Measurements from ENCODE around the gene L3MBTL1.

The L3MBTL1 gene

DNA sequence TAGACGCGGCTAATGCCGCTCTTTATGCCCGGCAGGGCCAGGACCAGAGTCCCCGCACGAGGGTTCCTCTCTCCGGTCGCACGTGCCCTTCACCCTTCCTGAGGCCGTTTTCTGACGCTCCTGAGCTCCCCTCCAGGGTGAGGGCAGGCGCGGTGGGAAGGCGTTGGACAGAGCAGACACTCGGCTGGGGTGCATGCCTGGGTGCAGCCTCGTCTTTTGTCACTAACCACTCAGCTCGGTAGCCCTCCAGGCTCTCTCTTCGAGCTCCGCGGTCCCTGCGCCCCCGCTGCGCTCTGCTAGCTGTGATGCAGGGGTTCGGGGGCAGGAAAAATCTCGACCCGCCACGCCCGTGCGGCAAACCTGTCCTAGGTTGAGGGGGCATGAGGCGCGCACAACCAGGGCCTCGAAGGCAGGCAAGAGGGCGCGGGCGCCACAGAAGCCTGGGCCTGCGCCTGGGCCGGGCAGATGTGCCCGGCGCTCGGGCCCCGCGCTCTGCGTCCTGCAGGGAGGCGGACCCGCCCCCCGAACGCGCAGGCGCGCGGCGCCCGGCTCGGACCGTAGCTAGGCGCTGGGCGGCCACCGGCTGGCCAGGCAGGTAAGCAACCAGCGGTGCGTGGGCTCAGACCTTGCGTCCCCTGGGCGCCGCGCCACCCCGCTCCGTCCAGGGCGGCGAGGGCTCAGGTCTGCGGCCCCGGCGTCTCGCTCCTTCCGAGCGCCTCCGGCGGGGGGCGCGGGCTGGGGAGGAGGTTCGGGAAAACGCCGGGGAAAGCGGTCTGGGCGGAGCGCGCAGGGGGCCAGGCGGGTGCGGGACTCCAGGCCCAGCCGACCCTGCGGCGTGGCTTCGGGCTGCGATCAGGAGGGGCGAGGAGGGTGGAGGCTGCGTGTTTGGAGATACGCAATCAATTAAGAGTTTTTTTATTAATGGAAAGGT is at the start of gene L3MBTL1:
TSS of gene L3MBTL1 (plus strand) at position 548 of the 931 bp plus-strand sequence. CDS start 5,807 bp downstream, outside the sequence.
- Mint-ChIP-seq H3K27me3 (ENCODE audit: low read depth) (peaks cover 53% of the 10 kb centered on the region), H3K9me3 (no peaks in the 10 kb centered on the region), H3K4me3 (peak within 1 kb of the TSS; percentile 62), H3K36me3 (ENCODE audit: low read depth) (no peaks in the 10 kb centered on the region), H3K27ac (no peak within 1 kb of the TSS), H3K4me1 (ENCODE audit: low read depth) (no peaks in the 10 kb centered on the region)
- peak; percentile 29 for DNase-seq (ENCODE audit: low spot score)

DNA sequence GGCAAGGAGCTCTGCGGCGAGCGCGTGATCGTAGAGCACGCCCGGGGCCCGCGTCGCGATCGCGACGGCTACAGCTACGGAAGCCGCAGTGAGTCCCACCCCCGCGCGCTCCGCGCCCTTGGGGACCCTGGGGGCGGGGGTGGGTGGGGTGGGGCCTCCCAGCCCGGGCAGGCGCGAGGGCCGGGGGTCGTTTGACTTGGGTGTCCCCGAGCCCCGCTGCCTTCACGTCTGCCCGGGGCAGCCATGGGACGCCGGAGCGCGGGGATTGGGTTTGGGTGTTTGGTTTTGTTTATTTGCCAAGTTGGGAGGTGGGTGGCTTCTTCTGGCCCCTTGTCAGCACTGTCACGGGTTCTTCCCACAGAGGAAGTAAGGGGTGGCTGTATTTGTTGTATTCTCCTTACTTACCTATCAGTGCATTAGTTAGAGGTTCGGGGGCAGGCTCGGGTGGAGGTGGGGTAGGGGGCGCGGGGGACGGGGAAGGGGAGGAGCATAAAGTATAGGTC is 49.0 kb upstream of the L3MBTL1 start:
- peak overlapping the region; percentile 87 for H3K27ac Mint-ChIP-seq
- no peaks in the 10 kb centered on the region for H3K9me3 Mint-ChIP-seq
- peaks cover 14% of the 10 kb centered on the region for H3K27me3 Mint-ChIP-seq (ENCODE audit: low read depth)
- no peak for DNase-seq (ENCODE audit: low spot score)
- peaks cover 48% of the 10 kb centered on the region for H3K36me3 Mint-ChIP-seq (ENCODE audit: low read depth)
- peaks cover 26% of the 10 kb centered on the region for H3K4me1 Mint-ChIP-seq (ENCODE audit: low read depth)
- peak overlapping the region; percentile 95 for H3K4me3 Mint-ChIP-seq

DNA sequence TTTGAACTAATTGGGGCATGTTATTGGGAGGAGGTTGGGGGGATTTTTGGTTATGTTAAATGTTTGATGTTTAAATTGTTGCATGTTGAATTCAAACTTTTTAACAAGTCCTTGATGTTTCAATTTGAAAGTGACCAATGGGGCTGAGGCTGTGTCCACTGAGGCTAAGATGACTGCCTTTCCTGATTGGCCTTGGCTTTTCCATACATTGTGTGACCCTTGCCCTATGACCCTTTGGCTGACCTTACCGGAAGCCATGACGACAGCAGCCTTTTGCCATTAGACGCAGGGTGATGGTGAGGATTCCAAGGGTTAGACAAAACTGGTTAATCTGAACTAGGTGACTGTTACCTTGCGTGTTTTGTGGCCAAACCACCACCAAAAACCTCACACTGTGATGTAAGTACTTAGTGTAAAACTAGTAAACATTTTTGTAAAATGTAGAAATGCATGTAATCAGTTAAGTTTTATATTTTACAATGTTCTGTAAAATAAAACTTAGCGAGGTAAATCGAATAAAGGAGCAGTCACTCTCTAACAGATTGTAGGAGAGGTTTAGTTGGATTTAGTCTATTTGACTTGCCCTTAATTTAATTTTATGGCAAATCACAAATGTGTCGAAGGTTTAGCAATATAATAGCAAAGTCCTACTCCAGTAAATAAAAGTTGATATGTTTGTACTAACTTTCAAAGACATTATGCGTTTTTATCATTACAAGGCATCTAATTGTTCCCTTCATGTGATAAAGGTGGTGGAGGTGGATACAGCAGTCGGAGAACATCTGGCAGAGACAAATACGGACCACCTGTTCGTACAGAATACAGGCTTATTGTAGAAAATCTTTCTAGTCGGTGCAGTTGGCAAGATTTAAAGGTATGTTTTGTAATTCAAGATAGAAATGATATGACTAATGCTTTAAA is 48.2 kb upstream of the L3MBTL1 start:
- no peaks in the 10 kb centered on the region for H3K9me3 Mint-ChIP-seq
- DNase-seq (ENCODE audit: low spot score): no peak
- peak overlapping the region; percentile 95 for H3K4me3 Mint-ChIP-seq
- peaks cover 56% of the 10 kb centered on the region for H3K36me3 Mint-ChIP-seq (ENCODE audit: low read depth)
- peak overlapping the region; percentile 79 for H3K27ac Mint-ChIP-seq
- peaks cover 7% of the 10 kb centered on the region for H3K27me3 Mint-ChIP-seq (ENCODE audit: low read depth)
- peaks cover 26% of the 10 kb centered on the region for H3K4me1 Mint-ChIP-seq (ENCODE audit: low read depth)

DNA sequence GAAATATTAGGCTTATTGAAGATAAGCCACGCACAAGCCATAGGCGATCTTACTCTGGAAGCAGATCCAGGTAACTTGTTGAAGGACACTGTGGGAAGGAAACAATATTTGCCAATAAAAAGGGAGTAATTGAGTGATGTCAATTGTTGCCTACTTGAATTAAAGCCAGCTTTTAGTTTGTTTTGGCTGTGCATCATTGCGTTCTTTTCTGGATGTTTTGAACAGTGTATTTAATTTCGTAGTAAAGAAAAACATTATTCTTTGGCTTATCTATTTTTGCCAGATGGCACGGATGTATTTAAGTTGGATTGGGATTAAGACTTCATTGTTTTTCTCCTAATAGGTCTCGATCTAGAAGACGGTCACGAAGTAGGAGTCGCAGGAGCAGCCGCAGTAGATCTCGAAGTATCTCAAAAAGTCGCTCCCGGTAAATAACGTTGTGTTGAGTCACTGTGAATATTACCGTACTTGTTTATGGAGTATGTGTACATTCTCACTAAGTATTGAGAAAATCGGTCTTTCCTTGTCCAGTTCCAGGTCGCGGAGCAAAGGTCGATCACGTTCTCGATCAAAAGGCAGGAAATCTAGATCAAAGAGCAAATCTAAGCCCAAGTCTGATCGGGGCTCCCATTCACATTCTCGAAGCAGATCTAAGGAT is 47.2 kb upstream of the L3MBTL1 start:
- peaks cover 64% of the 10 kb centered on the region for H3K36me3 Mint-ChIP-seq (ENCODE audit: low read depth)
- peak overlapping the region; percentile 42 for H3K4me3 Mint-ChIP-seq
- no peaks in the 10 kb centered on the region for H3K9me3 Mint-ChIP-seq
- H3K27ac Mint-ChIP-seq: no peak overlapping the region
- peaks cover 26% of the 10 kb centered on the region for H3K4me1 Mint-ChIP-seq (ENCODE audit: low read depth)
- H3K27me3 Mint-ChIP-seq (ENCODE audit: low read depth): peaks cover 2% of the 10 kb centered on the region
- no peak for DNase-seq (ENCODE audit: low spot score)

DNA sequence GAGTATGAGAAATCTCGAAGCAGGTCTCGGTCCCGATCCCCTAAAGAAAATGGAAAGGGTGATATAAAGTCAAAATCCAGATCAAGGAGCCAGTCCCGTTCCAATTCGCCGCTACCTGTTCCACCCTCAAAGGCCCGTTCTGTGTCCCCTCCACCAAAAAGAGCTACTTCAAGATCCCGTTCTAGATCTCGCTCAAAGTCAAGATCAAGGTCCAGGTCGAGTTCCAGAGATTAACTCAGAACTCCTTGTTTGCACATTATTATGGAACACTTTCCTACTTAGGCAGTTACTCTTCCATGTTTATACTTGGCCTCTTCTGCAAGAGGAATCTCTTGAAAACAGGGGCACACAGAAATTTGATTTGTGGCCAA is 46.7 kb upstream of the L3MBTL1 start:
- peaks cover 69% of the 10 kb centered on the region for H3K36me3 Mint-ChIP-seq (ENCODE audit: low read depth)

DNA sequence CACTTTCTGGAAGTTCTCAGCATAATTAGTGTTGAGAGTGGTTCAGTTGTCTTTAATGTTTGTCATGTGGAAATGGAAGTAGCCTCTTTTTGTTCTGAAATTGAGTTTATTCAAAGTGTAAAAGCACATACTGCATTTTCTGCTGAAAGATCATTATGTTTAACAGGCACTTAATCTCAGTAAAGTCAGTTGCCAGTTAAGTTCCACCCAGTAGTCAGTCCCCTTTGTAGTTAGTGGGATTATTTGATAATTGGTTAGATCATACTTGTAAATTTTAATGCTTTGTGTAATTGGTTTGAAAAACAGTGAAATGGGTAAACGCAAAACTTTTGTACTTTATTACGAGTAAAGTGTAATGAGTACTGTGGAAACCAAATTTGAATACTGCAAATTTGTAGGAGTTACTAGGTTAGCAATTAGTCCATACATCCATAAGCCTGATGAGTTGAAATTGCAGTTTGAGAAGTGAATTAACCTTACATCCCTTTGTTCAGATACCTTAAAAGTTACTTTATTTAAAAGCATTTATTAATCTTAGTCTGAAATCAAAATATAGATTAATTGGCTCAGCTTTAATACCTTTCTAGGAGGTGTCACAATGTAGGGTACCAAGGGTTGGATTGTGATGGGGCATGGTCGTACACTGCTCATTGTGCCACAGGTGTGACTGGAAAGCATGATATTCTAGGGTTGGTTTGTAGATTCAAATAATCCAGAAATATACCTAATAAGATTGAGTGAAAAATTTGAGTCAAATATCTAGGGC is 45.4 kb upstream of the L3MBTL1 start:
- Mint-ChIP-seq H3K4me1 (ENCODE audit: low read depth) (peaks cover 18% of the 10 kb centered on the region), H3K36me3 (ENCODE audit: low read depth) (peaks cover 77% of the 10 kb centered on the region), H3K4me3 (no peak overlapping the region), H3K9me3 (no peaks in the 10 kb centered on the region), H3K27me3 (ENCODE audit: low read depth) (no peaks in the 10 kb centered on the region), H3K27ac (no peak overlapping the region)
- DNase-seq (ENCODE audit: low spot score): no peak

More for the DNA sequence above, 46.7 kb upstream of the L3MBTL1 start:
- peaks cover 26% of the 10 kb centered on the region for H3K4me1 Mint-ChIP-seq (ENCODE audit: low read depth)
- no peak for DNase-seq (ENCODE audit: low spot score)
- no peaks in the 10 kb centered on the region for H3K9me3 Mint-ChIP-seq
- peak overlapping the region; percentile 2 for H3K4me3 Mint-ChIP-seq
- H3K27me3 Mint-ChIP-seq (ENCODE audit: low read depth): peaks cover 1% of the 10 kb centered on the region
- H3K27ac Mint-ChIP-seq: no peak overlapping the region

DNA sequence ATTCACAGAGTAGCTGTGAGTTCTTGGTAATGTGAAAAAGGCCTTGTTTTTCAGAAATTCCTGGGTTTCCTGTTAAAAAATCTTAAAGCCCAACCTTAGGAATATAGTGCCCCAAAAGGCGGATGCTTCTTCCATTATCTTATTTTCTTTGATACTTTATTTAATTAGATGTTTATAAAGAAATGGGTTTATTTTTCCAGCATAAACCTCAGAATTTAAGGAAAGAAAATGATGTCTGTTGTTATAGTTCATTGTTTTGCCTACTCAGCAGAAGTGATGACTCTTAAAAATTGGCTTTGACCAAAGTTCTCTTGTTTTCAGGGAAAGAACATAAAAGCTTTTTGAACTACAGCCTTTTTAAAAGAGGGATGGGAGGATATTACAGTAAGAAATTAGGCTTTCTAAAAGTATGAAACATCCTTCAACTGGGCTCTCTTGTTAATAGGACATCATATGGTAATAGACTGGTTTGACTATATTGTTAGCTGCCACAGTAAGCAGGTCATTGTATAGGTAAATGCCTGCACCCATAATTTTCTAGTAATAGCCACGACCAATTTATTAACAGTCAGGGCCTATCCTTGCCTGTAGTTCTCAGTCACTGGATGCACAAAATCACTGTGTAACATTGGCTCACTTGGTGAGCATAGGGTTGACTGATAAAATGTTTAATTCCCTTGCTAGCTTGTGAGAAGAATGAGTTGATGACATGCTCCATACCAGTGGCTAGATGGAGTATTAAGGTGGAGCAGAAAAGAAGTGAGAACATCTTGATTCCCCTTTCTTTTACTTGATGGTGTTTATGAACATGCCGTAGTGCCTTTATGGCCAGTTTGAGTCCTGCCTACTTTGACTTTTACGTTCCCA is 44.6 kb upstream of the L3MBTL1 start:
- no peak overlapping the region for H3K4me3 Mint-ChIP-seq
- H3K4me1 Mint-ChIP-seq (ENCODE audit: low read depth): peaks cover 18% of the 10 kb centered on the region
- H3K27ac Mint-ChIP-seq: no peak overlapping the region

DNA sequence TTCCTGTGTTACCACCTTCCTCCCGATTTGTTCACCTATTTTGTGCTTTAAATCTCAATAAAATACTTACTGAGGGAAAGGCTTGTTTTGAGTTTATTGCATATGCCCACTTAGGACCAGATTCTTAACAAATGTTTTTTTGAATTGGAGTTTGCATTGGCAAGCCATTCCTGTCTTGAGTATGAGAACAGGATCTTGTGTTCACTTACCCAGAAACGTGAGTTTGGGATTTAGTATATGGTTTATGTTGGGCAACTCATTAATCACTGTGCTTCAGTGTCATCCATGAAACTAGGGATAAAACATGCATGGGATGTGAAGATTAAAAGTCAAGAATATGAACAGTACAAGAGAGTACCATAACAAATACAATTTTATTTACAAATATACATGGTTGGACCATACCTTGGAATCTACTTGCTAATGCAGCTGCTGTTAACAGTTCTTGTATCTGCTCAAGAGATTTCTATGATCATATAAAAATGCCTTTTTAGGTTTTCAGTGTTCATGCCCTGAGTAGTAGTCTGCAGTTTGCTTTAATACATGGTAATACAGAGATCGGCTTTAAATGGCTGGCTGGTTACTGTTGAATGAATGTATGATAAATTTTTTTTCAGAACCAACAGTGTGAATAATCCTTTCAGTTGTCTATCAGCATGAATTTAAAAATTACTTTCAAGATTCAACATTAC is 43.8 kb upstream of the L3MBTL1 start:
- Mint-ChIP-seq H3K9me3 (no peaks in the 10 kb centered on the region), H3K36me3 (ENCODE audit: low read depth) (peaks cover 77% of the 10 kb centered on the region), H3K4me1 (ENCODE audit: low read depth) (peaks cover 18% of the 10 kb centered on the region), H3K27me3 (ENCODE audit: low read depth) (no peaks in the 10 kb centered on the region), H3K4me3 (no peak overlapping the region), H3K27ac (no peak overlapping the region)
- no peak for DNase-seq (ENCODE audit: low spot score)

More for the DNA sequence above, 44.6 kb upstream of the L3MBTL1 start:
- peaks cover 80% of the 10 kb centered on the region for H3K36me3 Mint-ChIP-seq (ENCODE audit: low read depth)
- no peak for DNase-seq (ENCODE audit: low spot score)
- no peaks in the 10 kb centered on the region for H3K27me3 Mint-ChIP-seq (ENCODE audit: low read depth)
- no peaks in the 10 kb centered on the region for H3K9me3 Mint-ChIP-seq

DNA sequence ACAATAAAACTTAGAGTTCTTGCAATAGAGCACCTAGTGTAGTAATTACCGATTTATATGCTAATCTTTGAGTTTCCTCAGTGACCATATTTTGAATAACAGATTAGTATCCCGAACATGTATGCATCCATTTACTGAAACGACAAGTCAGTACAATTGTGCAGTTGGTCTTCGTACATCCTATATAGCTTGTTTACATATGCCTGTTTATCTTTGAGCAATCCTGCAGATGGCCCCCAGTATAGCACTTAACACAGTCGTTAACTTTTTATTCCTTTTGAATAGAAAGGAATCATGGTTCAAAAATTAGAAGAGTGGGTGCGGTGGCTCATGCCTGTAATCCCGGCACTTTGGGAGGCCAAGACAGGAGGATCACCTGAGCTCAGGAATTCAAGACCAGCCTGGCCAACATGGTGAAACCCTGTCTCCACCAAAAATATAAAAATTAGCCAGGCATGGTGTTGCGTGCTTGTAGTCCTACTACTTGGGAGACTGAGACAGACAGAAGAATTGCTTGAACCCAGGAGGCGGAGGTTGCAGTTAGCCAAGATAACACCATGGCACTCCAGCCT is 43.2 kb upstream of the L3MBTL1 start:
- Mint-ChIP-seq H3K4me3 (no peak overlapping the region), H3K36me3 (ENCODE audit: low read depth) (peaks cover 73% of the 10 kb centered on the region), H3K4me1 (ENCODE audit: low read depth) (peaks cover 14% of the 10 kb centered on the region), H3K27ac (no peak overlapping the region), H3K9me3 (no peaks in the 10 kb centered on the region), H3K27me3 (ENCODE audit: low read depth) (no peaks in the 10 kb centered on the region)
- no peak for DNase-seq (ENCODE audit: low spot score)

DNA sequence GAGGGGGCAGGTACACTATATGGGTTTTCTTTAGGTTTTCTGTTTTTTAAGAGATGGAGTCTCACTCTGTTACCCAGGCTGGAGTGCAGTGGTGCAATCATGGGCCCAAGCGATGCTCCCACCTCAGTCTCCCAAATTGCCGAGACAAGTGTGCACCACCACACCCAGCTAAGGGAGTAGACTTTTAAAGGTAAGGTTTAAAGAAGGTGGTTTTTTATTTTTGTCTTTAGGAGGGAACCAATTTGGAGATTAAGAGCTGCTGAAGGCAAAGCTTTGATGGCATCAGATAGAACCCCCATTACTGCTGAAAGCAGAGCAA is 41.9 kb upstream of the L3MBTL1 start:
- no peaks in the 10 kb centered on the region for H3K9me3 Mint-ChIP-seq
- H3K4me3 Mint-ChIP-seq: no peak overlapping the region
- peaks cover 65% of the 10 kb centered on the region for H3K36me3 Mint-ChIP-seq (ENCODE audit: low read depth)
- peaks cover 8% of the 10 kb centered on the region for H3K4me1 Mint-ChIP-seq (ENCODE audit: low read depth)
- no peak for DNase-seq (ENCODE audit: low spot score)
- no peak overlapping the region for H3K27ac Mint-ChIP-seq
- no peaks in the 10 kb centered on the region for H3K27me3 Mint-ChIP-seq (ENCODE audit: low read depth)

DNA sequence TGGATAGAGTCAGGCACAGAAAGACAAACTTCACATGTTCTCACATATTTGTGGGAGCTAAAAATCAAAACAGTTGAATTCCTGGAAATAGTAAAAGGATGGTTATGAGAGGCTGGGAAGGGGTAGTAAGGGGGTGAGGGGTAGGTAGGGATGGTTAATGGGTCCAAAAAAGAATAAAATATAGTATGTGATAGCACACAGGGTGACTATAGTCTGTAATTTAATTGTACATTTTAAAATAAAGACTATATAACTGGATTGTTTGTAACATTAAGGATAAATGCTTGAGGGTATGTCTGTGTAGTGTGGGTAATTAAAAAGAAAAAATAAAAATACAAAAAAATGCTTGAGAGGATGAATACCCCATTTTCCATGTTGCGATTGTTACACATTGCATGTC is 39.9 kb upstream of the L3MBTL1 start:
- Mint-ChIP-seq H3K9me3 (no peaks in the 10 kb centered on the region), H3K27me3 (ENCODE audit: low read depth) (no peaks in the 10 kb centered on the region), H3K27ac (no peak overlapping the region), H3K4me3 (no peak overlapping the region), H3K36me3 (ENCODE audit: low read depth) (peaks cover 46% of the 10 kb centered on the region), H3K4me1 (ENCODE audit: low read depth) (no peaks in the 10 kb centered on the region)
- DNase-seq (ENCODE audit: low spot score): no peak

Data from T-helper 2 cell treated with Interferon-gamma antibody and Interleukin-4, amounts not matched to agents 5 μg/mL and 100 μg/mL, for 36 hours (primary cell).